Endodermal cell (in vitro differentiated cells): Measurements from ENCODE around the gene NCBP2. TPM values are rescaled to one million over a fixed set of nuclear protein-coding genes. Genes with fewer than 3 reads are reported as not detected.
A peak's percentile ranks its signal among the peaks of the same experiment; 100 is the strongest.

Source experiments
- DNase-seq: peaks from one replicate; pipeline ENCODE4 v3.0.0-alpha.2; 2017
- H3K27ac ChIP-seq: 2 replicates; pipeline ENCODE4 v1.5.1; 2013; ENCODE audit warnings: mild to moderate bottlenecking, low read depth, low read length, moderate library complexity
- H3K27me3 ChIP-seq: 2 replicates; pipeline ENCODE4 v1.6.1; 2013; ENCODE audit warnings: mild to moderate bottlenecking, low read length, moderate library complexity; ENCODE audit not compliant: insufficient read depth, control insufficient read depth, poor library complexity, severe bottlenecking
- H3K36me3 ChIP-seq: 2 replicates; pipeline ENCODE4 v1.7.0; 2013; ENCODE audit warnings: mild to moderate bottlenecking, low read length, moderate library complexity; ENCODE audit not compliant: control insufficient read depth, insufficient read depth
- H3K4me1 ChIP-seq: one replicate; pipeline ENCODE4 v1.7.0; 2013; ENCODE audit warnings: low read length; ENCODE audit not compliant: control insufficient read depth, insufficient read depth
- H3K4me3 ChIP-seq: 2 replicates; pipeline ENCODE4 v1.5.1; 2013; ENCODE audit warnings: mild to moderate bottlenecking, low read length, moderate library complexity
- H3K9ac ChIP-seq: 2 replicates; pipeline ENCODE4 v1.6.1; 2013; ENCODE audit warnings: mild to moderate bottlenecking, low read length, moderate library complexity; ENCODE audit not compliant: poor library complexity, severe bottlenecking; ENCODE audit errors: extremely low read depth
- H3K9me3 ChIP-seq: 2 replicates; pipeline ENCODE4 v1.6.1; 2013; ENCODE audit warnings: mild to moderate bottlenecking, low read length, moderate library complexity; ENCODE audit not compliant: control insufficient read depth
- H3K27ac Mint-ChIP-seq: 2 replicates; pipeline ENCODE4 v1.8.0; 2020; ENCODE audit warnings: mixed read lengths
- H3K27me3 Mint-ChIP-seq: 2 replicates; pipeline ENCODE4 v1.8.0; 2021; ENCODE audit warnings: mild to moderate bottlenecking, mixed read lengths; ENCODE audit not compliant: insufficient read depth
- H3K36me3 Mint-ChIP-seq: 2 replicates; pipeline ENCODE4 v1.8.0; 2020; ENCODE audit warnings: low read depth, mixed read lengths
- H3K4me1 Mint-ChIP-seq: 2 replicates; pipeline ENCODE4 v1.8.0; 2020; ENCODE audit warnings: mixed read lengths
- H3K4me3 Mint-ChIP-seq: 2 replicates; pipeline ENCODE4 v1.8.0; 2020; ENCODE audit warnings: mild to moderate bottlenecking, moderate library complexity, mixed read lengths
- H3K9me3 Mint-ChIP-seq: 2 replicates; pipeline ENCODE4 v1.8.0; 2020; ENCODE audit warnings: mild to moderate bottlenecking, mixed read lengths
- WGBS, 2 experiments: methylation state at CpG; one replicate each; pipeline versions ENCODE4 v1.1.5 to v1.1.7; 2013; ENCODE audit warnings: missing lambda C conversion rate in 2 of 2, mixed read lengths in 1 of 2; ENCODE audit not compliant: insufficient coverage in 1 of 2, insufficient read length in 1 of 2; 5-methylcytosine and 5-hydroxymethylcytosine counted together
- total RNA-seq, 2 donors: library from RNA; stranded (reverse); fragmentation: NEBNext Ultra II Directional in 1 of 2; extraction: Animal tissue kit (Norgen Biotek cat#: 25700) in 1 of 2; gene quantifications; 2 replicates in 1 of 2; 3 replicates in 1 of 2; pipeline ENCODE4 v1.2.1, GENCODE V29; 2021
- TF ChIP-seq, protein P1 (sequence below): fragments of 200-600 bp; sonication (generic); conservative IDR thresholded peaks from 2 replicates; pipeline ENCODE4 v1.5.0; 2021; ENCODE audit warnings: antibody characterized with exemption, mild to moderate bottlenecking

NCBP2 gene
- total RNA-seq, 2 donors from 2014 or later: 74.9 to 97.3 TPM

DNA sequence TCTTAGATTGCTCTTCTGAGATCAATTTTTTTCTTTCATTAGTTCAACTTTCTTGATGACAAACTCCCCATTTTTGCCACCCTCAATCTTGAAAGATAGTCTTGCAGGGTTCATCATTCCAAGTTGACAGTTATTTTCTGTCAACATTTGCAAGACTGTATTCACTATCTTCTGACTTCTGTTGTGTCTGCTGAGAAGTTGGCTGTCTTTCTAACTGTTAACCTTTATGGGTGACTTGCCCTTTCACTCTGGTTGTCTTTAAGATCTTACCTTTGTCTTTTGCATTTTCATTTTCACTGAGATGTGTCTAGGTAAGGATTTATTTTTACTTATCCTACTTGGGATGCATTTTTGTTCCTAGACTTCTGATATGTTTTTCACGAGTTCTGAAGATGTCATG is 40.9 kb upstream of the NCBP2 start:
- no peak overlapping the region for H3K4me3 Mint-ChIP-seq
- Histone ChIP-seq H3K9ac (no peak overlapping the region), H3K4me3 (no peak overlapping the region), H3K9me3 (peaks cover 13% of the 10 kb centered on the region), H3K36me3 (no peaks in the 10 kb centered on the region), H3K27ac (no peak overlapping the region), H3K4me1 (no peaks in the 10 kb centered on the region), H3K27me3 (peaks cover 2% of the 10 kb centered on the region)
- H3K36me3 Mint-ChIP-seq: peaks cover 1% of the 10 kb centered on the region
- DNase-seq: no peak
- no peak overlapping the region for H3K27ac Mint-ChIP-seq
- H3K4me1 Mint-ChIP-seq: no peaks in the 10 kb centered on the region
- peaks cover 8% of the 10 kb centered on the region for H3K27me3 Mint-ChIP-seq
- TF ChIP-seq, protein P1, sequence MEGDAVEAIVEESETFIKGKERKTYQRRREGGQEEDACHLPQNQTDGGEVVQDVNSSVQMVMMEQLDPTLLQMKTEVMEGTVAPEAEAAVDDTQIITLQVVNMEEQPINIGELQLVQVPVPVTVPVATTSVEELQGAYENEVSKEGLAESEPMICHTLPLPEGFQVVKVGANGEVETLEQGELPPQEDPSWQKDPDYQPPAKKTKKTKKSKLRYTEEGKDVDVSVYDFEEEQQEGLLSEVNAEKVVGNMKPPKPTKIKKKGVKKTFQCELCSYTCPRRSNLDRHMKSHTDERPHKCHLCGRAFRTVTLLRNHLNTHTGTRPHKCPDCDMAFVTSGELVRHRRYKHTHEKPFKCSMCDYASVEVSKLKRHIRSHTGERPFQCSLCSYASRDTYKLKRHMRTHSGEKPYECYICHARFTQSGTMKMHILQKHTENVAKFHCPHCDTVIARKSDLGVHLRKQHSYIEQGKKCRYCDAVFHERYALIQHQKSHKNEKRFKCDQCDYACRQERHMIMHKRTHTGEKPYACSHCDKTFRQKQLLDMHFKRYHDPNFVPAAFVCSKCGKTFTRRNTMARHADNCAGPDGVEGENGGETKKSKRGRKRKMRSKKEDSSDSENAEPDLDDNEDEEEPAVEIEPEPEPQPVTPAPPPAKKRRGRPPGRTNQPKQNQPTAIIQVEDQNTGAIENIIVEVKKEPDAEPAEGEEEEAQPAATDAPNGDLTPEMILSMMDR: no peak
- WGBS, 2 experiments: 57 to 68% methylated on average over 1 of the region's 1 CpG
- peaks cover 12% of the 10 kb centered on the region for H3K9me3 Mint-ChIP-seq

GRCh38 chr3:196981657-196982056 is 39.3 kb upstream of the NCBP2 start:
- no peaks in the 10 kb centered on the region for H3K4me1 Mint-ChIP-seq
- H3K27me3 Mint-ChIP-seq: peaks cover 14% of the 10 kb centered on the region
- 92 to 93% methylated on average over 12 to 13 of the region's 13 CpGs for WGBS, 2 experiments
- no peak overlapping the region for H3K9ac ChIP-seq
- no peaks in the 10 kb centered on the region for H3K4me1 ChIP-seq
- H3K4me3 Mint-ChIP-seq: no peak overlapping the region
- peaks cover 12% of the 10 kb centered on the region for H3K9me3 Mint-ChIP-seq
- H3K27ac ChIP-seq: no peak overlapping the region
- peaks cover 13% of the 10 kb centered on the region for H3K9me3 ChIP-seq
- H3K27me3 ChIP-seq: peaks cover 12% of the 10 kb centered on the region
- no peaks in the 10 kb centered on the region for H3K36me3 ChIP-seq
- no peak overlapping the region for H3K27ac Mint-ChIP-seq
- no peak overlapping the region for H3K4me3 ChIP-seq
- peaks cover 1% of the 10 kb centered on the region for H3K36me3 Mint-ChIP-seq
- no peak for DNase-seq
- TF ChIP-seq, protein P1: no peak

DNA sequence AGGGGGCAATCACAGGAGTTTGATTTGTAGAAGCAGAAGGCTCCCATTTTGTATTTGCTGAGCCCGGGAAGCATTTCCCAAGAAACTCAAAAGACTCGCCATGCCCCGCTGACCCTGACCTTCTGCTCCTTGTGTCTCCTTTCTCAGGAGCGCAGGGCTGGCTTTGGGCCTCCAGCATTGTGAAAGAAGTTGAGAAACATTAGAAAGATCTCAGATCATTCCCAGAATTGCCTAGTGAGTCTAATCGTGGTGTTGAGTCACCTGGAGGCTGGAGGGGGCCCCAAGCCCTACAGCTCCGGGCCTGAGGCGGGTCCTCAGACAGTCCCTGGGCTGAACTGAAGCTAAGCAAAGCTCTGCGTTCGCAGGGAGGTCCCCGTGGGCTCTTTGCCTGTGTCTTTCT is 37.2 kb upstream of the NCBP2 start:
- H3K36me3 Mint-ChIP-seq: peaks cover 1% of the 10 kb centered on the region
- peaks cover 13% of the 10 kb centered on the region for H3K9me3 ChIP-seq
- 93 to 94% methylated on average over 9 to 10 of the region's 10 CpGs for WGBS, 2 experiments
- H3K4me1 ChIP-seq: no peaks in the 10 kb centered on the region
- no peak overlapping the region for H3K4me3 ChIP-seq
- H3K4me1 Mint-ChIP-seq: no peaks in the 10 kb centered on the region
- no peak overlapping the region for H3K27ac ChIP-seq
- peaks cover 17% of the 10 kb centered on the region for H3K27me3 Mint-ChIP-seq
- peak; percentile 32 for DNase-seq
- H3K9ac ChIP-seq: no peak overlapping the region
- no peak overlapping the region for H3K4me3 Mint-ChIP-seq
- TF ChIP-seq, protein P1: no peak
- peaks cover 12% of the 10 kb centered on the region for H3K9me3 Mint-ChIP-seq
- no peak overlapping the region for H3K27ac Mint-ChIP-seq
- no peaks in the 10 kb centered on the region for H3K36me3 ChIP-seq
- H3K27me3 ChIP-seq: peaks cover 13% of the 10 kb centered on the region
